ENCODE data around the gene DICER1. TPM values are rescaled to one million over a fixed set of nuclear protein-coding genes. Genes with fewer than 3 reads are reported as not detected.

Gene DICER1
- total RNA-seq, 4 donors from 2014 or later, result 43.9 to 72.2 (median 58.4) TPM

- DNase-seq (ENCODE audit: extremely low spot score), result no peak
- 96% methylated on average over 4 of the region's 4 CpGs for WGBS
- H3K36me3 ChIP-seq, result peaks cover 5 to 77% (median 46%) of the 10 kb centered on the region in 4 donors
- intact Hi-C loops (cut with DNase I), result no loop called here
- TF ChIP-seq POLR2AphosphoS5 (IDR thresholded peaks at IDR 0.05) (no peak), EP300 (IDR thresholded peaks at IDR 0.05) (no peak), POLR2A (IDR thresholded peaks at IDR 0.05; ENCODE audit: low read depth) (no peak), CTCF (IDR thresholded peaks at IDR 0.05) (no peak)
- H3K27ac ChIP-seq (replicated peaks in 1 of 4), result no peak overlapping the region
- no peak overlapping the region for H3K4me3 ChIP-seq
- no peaks in the 10 kb centered on the region for H3K27me3 ChIP-seq
- no peaks in the 10 kb centered on the region for H3K9me3 ChIP-seq
- H3K4me1 ChIP-seq, result peaks cover 0 to 9% (median 4%) of the 10 kb centered on the region in 4 donors
Measured at GRCh38 chr14:95128140-95128539, 29.2 kb downstream of the DICER1 start.

GRCh38 chr14:95127531-95127911 is 29.8 kb downstream of the DICER1 start:
- Histone ChIP-seq H3K27ac (replicated peaks in 1 of 4) (no peak overlapping the region), H3K4me1 (peaks cover 0 to 8% (median 4%) of the 10 kb centered on the region in 4 donors), H3K27me3 (no peaks in the 10 kb centered on the region), H3K4me3 (no peak overlapping the region), H3K36me3 (peaks cover 5 to 77% (median 46%) of the 10 kb centered on the region in 4 donors), H3K9me3 (no peaks in the 10 kb centered on the region)
- no peak for TF ChIP-seq POLR2AphosphoS5 (IDR thresholded peaks at IDR 0.05)
- no peak for TF ChIP-seq CTCF (IDR thresholded peaks at IDR 0.05)
- no peak for TF ChIP-seq EP300 (IDR thresholded peaks at IDR 0.05)
- no peak for TF ChIP-seq POLR2A (IDR thresholded peaks at IDR 0.05; ENCODE audit: low read depth)
- 92% methylated on average over 4 of the region's 4 CpGs for WGBS
- intact Hi-C loops (cut with DNase I), result no loop called here
- no peak for DNase-seq (ENCODE audit: extremely low spot score)

- H3K4me3 ChIP-seq, result no peak overlapping the region
- H3K27ac ChIP-seq (replicated peaks in 1 of 4), result no peak overlapping the region
- peaks cover 0 to 8% (median 4%) of the 10 kb centered on the region in 4 donors for H3K4me1 ChIP-seq
- intact Hi-C loops (cut with DNase I), result no loop called here
- WGBS, result 88% methylated on average over 1 of the region's 1 CpG
- peaks cover 5 to 77% (median 46%) of the 10 kb centered on the region in 4 donors for H3K36me3 ChIP-seq
- TF ChIP-seq EP300 (IDR thresholded peaks at IDR 0.05), result no peak
- no peak for TF ChIP-seq POLR2A (IDR thresholded peaks at IDR 0.05; ENCODE audit: low read depth)
- TF ChIP-seq POLR2AphosphoS5 (IDR thresholded peaks at IDR 0.05), result no peak
- TF ChIP-seq CTCF (IDR thresholded peaks at IDR 0.05), result no peak
- H3K9me3 ChIP-seq, result no peaks in the 10 kb centered on the region
- DNase-seq (ENCODE audit: extremely low spot score), result no peak
- H3K27me3 ChIP-seq, result no peaks in the 10 kb centered on the region
Measured at GRCh38 chr14:95126906-95127530, 30.3 kb downstream of the DICER1 start.

GRCh38 chr14:95125915-95126314 is 31.4 kb downstream of the DICER1 start:
- Histone ChIP-seq H3K9me3 (no peaks in the 10 kb centered on the region), H3K4me1 (peaks cover 0 to 8% (median 4%) of the 10 kb centered on the region in 4 donors), H3K27ac (replicated peaks in 1 of 4) (no peak overlapping the region), H3K4me3 (no peak overlapping the region), H3K27me3 (no peaks in the 10 kb centered on the region), H3K36me3 (peaks cover 5 to 68% (median 42%) of the 10 kb centered on the region in 4 donors)
- no peak for TF ChIP-seq POLR2AphosphoS5 (IDR thresholded peaks at IDR 0.05)
- no peak for TF ChIP-seq POLR2A (IDR thresholded peaks at IDR 0.05; ENCODE audit: low read depth)
- no peak for TF ChIP-seq CTCF (IDR thresholded peaks at IDR 0.05)
- no peak for TF ChIP-seq EP300 (IDR thresholded peaks at IDR 0.05)
- 78% methylated on average over 4 of the region's 4 CpGs for WGBS
- intact Hi-C loops (cut with DNase I), result no loop called here
- no peak for DNase-seq (ENCODE audit: extremely low spot score)

GRCh38 chr14:95125221-95125620 is 32.1 kb downstream of the DICER1 start:
- 83% methylated on average over 2 of the region's 3 CpGs for WGBS
- Histone ChIP-seq H3K27ac (replicated peaks in 1 of 4) (no peak overlapping the region), H3K4me1 (peaks cover 0 to 8% (median 4%) of the 10 kb centered on the region in 4 donors), H3K36me3 (peaks cover 5 to 71% (median 40%) of the 10 kb centered on the region in 4 donors), H3K4me3 (no peak overlapping the region), H3K27me3 (no peaks in the 10 kb centered on the region), H3K9me3 (no peaks in the 10 kb centered on the region)
- intact Hi-C loops (cut with DNase I), result no loop called here
- TF ChIP-seq EP300 (IDR thresholded peaks at IDR 0.05), result no peak
- no peak for TF ChIP-seq POLR2A (IDR thresholded peaks at IDR 0.05; ENCODE audit: low read depth)
- TF ChIP-seq CTCF (IDR thresholded peaks at IDR 0.05), result no peak
- TF ChIP-seq POLR2AphosphoS5 (IDR thresholded peaks at IDR 0.05), result no peak
- DNase-seq (ENCODE audit: extremely low spot score), result no peak

Measured in esophagus muscularis mucosa (tissue), 4 donors.